Bladder microvascular endothelial cell (primary cell): Measurements from ENCODE around the gene NEURL1B. TPM values are rescaled to one million over a fixed set of nuclear protein-coding genes. Genes with fewer than 3 reads are reported as not detected.

Experiments
- total RNA-seq: library from RNA; depleted of rRNA; stranded (reverse); fragments of >200 nt; gene quantifications from 2 replicates; pipeline ENCODE4 v1.2.3, GENCODE V29; 2014

NEURL1B gene
- total RNA-seq = 5.1 and 17.8 TPM in 2 replicates

GRCh38 chr5:172640822-172641358 lies at the start of gene NEURL1B:
TSS of gene NEURL1B (plus strand) at chr5:172641263. CDS start at chr5:172641407, 144 bp downstream.

Other genes starting within 250 kb of the NEURL1B start
- 7.4 and 22.9 TPM in 2 replicates for gene SH3PXD2B, start 186.7 kb upstream of the NEURL1B start, total RNA-seq
- gene DUSP1, start 129.9 kb downstream of the NEURL1B start, total RNA-seq = 75.9 and 93.9 TPM in 2 replicates
- gene ERGIC1, start 193.0 kb downstream of the NEURL1B start, total RNA-seq = 51.0 and 122 TPM in 2 replicates